ENCODE data around the gene ANXA5. TPM values are rescaled to one million over a fixed set of nuclear protein-coding genes. Genes with fewer than 3 reads are reported as not detected.

ANXA5 gene
- total and polyA plus RNA-seq, 9 of the 15 experiments (the other 6 are each of a cell fraction or from before 2014, with no cell fraction given): 49.9 to 131 (median 84.5) TPM

DNA sequence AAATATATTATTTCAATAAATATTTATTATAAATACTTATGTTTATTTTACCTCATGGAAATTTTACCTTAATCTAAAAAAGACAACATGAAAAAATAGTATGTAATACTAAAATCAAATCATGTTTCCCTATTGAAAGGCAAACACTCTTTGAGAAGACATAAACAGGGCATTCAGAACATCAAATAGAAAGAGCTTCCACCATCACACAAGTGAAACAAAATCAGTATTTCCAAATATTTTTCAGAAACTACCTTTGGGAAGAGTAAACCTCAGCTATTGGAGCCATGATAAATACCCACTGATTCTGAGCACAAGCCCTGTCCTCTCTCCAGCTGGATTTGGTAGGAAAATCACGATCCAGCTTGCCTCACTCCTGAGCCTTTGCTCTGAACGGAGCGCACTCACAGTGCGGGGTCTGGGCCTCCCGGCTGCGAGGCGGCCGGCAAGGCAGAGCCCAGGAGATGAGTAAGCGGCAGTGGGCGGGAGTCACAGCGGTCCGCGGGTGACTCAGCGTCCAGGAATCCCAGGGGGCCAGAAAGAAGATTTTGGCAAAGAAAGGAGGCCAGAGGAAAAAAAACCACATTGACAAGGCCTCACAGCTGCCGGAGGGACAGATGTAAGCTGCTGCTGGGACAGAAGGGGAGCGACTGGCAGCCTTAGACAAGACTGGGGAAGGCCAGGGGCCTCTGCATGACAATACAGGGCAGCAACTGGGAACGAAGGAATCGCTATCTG, 14.7 kb upstream of the ANXA5 start (continued):
- no peak for TF ChIP-seq TCF3 (CRISPR knock-in tag; IDR thresholded peaks at IDR 0.05)
- TF ChIP-seq, protein P1, sequence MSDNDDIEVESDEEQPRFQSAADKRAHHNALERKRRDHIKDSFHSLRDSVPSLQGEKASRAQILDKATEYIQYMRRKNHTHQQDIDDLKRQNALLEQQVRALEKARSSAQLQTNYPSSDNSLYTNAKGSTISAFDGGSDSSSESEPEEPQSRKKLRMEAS (CRISPR knock-in tag; IDR thresholded peaks at IDR 0.05): no peak
- TF ChIP-seq TARDBP (IDR thresholded peaks at IDR 0.05): no peak; the same call in 1 of the 2 replicates
- peak in 1 of 2 experiments; percentile 24; a peak in 1 of 4 replicates for TF ChIP-seq NRF1 (conservative IDR thresholded peaks at IDR 0.05 in 1 of 2, IDR thresholded peaks at IDR 0.05 in 1 of 2)
- no peak for TF ChIP-seq ZNF263 (CRISPR knock-in tag; IDR thresholded peaks at IDR 0.05; ENCODE audit: borderline replicate concordance)
- peak in 1 of 2 experiments; percentile 25; a peak in 1 of 3 replicates for TF ChIP-seq CBX3 (IDR thresholded peaks at IDR 0.05; ENCODE audit: borderline replicate concordance in 1 of 2, low read length in 2 of 2)
- no peak for TF ChIP-seq CHD1 (IDR thresholded peaks at IDR 0.05; ENCODE audit: low read length)
- TF ChIP-seq, protein P2, sequence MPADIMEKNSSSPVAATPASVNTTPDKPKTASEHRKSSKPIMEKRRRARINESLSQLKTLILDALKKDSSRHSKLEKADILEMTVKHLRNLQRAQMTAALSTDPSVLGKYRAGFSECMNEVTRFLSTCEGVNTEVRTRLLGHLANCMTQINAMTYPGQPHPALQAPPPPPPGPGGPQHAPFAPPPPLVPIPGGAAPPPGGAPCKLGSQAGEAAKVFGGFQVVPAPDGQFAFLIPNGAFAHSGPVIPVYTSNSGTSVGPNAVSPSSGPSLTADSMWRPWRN (IDR thresholded peaks at IDR 0.05; ENCODE audit: low read depth): no peak
- TF ChIP-seq, protein P3, sequence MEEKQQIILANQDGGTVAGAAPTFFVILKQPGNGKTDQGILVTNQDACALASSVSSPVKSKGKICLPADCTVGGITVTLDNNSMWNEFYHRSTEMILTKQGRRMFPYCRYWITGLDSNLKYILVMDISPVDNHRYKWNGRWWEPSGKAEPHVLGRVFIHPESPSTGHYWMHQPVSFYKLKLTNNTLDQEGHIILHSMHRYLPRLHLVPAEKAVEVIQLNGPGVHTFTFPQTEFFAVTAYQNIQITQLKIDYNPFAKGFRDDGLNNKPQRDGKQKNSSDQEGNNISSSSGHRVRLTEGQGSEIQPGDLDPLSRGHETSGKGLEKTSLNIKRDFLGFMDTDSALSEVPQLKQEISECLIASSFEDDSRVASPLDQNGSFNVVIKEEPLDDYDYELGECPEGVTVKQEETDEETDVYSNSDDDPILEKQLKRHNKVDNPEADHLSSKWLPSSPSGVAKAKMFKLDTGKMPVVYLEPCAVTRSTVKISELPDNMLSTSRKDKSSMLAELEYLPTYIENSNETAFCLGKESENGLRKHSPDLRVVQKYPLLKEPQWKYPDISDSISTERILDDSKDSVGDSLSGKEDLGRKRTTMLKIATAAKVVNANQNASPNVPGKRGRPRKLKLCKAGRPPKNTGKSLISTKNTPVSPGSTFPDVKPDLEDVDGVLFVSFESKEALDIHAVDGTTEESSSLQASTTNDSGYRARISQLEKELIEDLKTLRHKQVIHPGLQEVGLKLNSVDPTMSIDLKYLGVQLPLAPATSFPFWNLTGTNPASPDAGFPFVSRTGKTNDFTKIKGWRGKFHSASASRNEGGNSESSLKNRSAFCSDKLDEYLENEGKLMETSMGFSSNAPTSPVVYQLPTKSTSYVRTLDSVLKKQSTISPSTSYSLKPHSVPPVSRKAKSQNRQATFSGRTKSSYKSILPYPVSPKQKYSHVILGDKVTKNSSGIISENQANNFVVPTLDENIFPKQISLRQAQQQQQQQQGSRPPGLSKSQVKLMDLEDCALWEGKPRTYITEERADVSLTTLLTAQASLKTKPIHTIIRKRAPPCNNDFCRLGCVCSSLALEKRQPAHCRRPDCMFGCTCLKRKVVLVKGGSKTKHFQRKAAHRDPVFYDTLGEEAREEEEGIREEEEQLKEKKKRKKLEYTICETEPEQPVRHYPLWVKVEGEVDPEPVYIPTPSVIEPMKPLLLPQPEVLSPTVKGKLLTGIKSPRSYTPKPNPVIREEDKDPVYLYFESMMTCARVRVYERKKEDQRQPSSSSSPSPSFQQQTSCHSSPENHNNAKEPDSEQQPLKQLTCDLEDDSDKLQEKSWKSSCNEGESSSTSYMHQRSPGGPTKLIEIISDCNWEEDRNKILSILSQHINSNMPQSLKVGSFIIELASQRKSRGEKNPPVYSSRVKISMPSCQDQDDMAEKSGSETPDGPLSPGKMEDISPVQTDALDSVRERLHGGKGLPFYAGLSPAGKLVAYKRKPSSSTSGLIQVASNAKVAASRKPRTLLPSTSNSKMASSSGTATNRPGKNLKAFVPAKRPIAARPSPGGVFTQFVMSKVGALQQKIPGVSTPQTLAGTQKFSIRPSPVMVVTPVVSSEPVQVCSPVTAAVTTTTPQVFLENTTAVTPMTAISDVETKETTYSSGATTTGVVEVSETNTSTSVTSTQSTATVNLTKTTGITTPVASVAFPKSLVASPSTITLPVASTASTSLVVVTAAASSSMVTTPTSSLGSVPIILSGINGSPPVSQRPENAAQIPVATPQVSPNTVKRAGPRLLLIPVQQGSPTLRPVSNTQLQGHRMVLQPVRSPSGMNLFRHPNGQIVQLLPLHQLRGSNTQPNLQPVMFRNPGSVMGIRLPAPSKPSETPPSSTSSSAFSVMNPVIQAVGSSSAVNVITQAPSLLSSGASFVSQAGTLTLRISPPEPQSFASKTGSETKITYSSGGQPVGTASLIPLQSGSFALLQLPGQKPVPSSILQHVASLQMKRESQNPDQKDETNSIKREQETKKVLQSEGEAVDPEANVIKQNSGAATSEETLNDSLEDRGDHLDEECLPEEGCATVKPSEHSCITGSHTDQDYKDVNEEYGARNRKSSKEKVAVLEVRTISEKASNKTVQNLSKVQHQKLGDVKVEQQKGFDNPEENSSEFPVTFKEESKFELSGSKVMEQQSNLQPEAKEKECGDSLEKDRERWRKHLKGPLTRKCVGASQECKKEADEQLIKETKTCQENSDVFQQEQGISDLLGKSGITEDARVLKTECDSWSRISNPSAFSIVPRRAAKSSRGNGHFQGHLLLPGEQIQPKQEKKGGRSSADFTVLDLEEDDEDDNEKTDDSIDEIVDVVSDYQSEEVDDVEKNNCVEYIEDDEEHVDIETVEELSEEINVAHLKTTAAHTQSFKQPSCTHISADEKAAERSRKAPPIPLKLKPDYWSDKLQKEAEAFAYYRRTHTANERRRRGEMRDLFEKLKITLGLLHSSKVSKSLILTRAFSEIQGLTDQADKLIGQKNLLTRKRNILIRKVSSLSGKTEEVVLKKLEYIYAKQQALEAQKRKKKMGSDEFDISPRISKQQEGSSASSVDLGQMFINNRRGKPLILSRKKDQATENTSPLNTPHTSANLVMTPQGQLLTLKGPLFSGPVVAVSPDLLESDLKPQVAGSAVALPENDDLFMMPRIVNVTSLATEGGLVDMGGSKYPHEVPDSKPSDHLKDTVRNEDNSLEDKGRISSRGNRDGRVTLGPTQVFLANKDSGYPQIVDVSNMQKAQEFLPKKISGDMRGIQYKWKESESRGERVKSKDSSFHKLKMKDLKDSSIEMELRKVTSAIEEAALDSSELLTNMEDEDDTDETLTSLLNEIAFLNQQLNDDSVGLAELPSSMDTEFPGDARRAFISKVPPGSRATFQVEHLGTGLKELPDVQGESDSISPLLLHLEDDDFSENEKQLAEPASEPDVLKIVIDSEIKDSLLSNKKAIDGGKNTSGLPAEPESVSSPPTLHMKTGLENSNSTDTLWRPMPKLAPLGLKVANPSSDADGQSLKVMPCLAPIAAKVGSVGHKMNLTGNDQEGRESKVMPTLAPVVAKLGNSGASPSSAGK (IDR thresholded peaks at IDR 0.05): no peak
- TF ChIP-seq IFI16 (CRISPR knock-in tag; IDR thresholded peaks at IDR 0.05): no peak
- no peak for TF ChIP-seq CEBPG (CRISPR knock-in tag; IDR thresholded peaks at IDR 0.05)
- no peak for TF ChIP-seq CEBPG (tag; conservative IDR thresholded peaks at IDR 0.05 in 1 of 2, IDR thresholded peaks at IDR 0.05 in 1 of 2)
- TF ChIP-seq NELFE (IDR thresholded peaks at IDR 0.05; ENCODE audit: insufficient read depth, insufficient read length): no peak
- TF ChIP-seq RFX7 (CRISPR knock-in tag; IDR thresholded peaks at IDR 0.05): no peak
- TF ChIP-seq NUFIP1 (IDR thresholded peaks at IDR 0.05; ENCODE audit: partially characterized antibody): no peak
- TF ChIP-seq CBX2 (IDR thresholded peaks at IDR 0.05; ENCODE audit: insufficient read depth, low read length, poor library complexity, severe bottlenecking): no peak
